Tongue (tissue), 2 donors: ENCODE measurements around the gene ADCY6. TPM values are rescaled to one million over a fixed set of nuclear protein-coding genes. Genes with fewer than 3 reads are reported as not detected.

Experiments
- DNase-seq: peaks from one replicate; pipeline ENCODE4 v3.0.0-alpha.2; 2015
- total RNA-seq: library from RNA; depleted of rRNA; stranded (reverse); fragments of >200 nt; gene quantifications from one replicate; pipeline ENCODE4 v1.2.3, GENCODE V29; 2014

Gene ADCY6
- total RNA-seq, result 45.7 TPM

DNA sequence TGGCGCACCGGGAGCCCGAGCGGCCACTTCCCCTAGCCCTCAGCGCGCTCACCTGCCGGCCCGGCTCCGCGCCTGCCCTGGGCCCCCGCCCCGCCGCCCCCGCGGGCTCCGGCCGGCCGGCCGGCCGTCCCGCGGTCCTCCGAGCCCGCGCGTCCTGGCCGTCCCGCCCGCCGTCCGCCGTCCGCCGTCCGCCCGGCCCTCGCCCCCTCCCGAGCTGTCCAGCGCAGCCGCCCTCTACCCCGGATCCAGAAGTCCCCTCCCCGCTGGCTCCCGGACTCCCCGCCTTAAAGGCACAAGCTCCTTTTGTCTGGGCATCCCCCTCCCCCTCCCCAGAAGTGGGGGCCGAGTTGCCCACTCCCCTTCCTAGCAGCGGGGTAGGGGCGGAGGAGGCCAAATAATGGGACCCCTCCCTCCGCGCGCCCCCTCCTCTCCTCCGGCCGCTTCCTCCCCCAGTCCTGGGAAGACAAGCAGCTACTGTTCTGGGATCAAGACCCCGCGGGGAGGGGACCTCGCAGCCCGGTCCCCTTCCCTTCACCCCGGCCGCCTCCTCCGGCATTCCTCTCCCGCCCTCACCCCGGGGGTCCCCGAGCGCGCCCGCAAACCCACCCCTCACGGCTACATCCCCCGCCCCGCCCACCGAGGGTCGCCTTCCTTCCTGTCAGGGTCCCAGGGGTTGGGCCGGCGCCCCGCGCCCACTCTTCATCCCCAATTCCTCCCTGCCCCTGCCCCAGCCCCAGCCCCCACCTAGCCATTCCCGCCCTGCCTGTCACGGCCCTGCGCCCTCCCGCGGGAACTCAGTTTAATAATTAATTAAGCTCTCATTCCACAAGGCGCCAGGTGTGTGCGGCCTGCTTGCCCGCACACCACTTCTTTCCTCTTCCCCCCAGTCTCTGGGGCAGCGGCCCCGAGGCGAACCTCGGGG, at the start of gene ADCY6:
Gene ADCY6 (minus strand): TSS at position 236 of the 922 bp plus-strand sequence. CDS start 5,655 bp downstream, outside the sequence.
- peak; percentile 90 for DNase-seq

DNA sequence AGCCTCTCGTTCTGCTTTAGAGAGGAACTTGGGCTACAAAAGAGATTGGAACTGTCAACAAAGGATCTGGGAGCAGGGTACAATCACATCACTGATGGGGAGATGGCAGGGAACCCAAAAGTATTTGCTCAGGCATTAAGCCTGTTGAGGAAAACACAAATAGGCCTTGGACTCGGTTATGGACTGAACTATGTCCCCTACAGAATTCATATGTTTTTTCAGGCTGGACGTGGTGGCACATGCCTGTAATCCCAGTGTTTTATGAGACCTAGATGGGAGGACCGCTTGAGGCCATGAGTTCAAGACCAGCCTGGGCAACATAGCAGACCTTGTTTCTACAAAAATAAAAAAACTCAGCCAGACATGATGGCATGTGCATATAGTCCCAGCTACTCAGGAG, 49.2 kb upstream of the ADCY6 start:
- no peak for DNase-seq

DNA sequence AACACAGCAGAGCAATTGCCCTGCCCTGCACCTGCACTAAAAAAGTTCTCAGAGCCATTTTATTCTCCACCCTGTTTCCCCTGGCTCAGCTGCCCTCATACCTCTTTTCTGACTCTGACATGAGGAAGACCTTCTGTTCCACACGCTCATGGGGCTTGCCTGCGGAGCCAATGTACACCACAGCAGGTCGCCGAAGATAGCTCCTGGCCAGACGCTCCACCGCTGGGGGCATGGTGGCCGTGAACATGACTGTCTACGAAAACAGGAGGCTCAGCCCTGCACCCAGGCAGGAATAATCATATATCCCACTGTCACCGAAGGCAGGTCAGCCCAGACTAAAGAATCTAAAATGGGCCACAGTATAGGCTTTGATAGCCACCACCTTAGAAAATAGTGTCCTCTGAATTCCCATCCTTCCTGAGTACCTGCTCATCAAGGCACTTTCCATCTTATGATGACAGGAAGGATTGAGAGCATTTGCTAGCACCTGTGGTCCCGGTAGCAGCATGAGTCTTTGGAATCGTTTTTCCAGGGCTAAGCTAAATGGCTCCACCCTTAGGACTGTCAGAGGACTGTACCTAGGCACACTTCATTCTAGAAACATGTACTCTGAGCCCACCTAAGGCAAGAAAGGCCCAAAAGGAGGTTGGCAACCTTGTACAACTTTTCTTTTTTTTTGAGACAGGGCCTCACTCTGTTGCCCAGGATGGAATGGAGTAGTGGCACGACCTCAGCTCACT, 43.6 kb upstream of the ADCY6 start:
- DNase-seq, result no peak

DNA sequence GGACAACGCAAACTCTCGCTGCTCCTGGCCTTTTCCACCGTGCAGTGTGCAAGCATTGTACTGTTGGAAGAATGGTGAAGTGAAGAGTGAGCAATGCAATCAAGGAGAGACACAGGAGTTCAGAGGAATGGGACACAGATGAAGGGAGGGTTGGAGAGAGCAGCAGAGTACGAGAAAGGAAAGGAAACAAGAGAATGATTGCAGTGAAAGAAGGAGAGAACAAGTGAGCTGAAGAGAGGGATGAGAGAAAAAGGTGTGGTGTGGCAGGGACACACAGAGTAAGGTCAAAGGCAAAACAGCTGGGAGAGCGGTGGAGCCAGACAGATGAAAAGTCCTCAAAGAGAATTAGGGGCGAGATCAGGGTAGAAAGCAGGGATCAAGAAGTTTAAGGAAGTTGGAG, 42.4 kb upstream of the ADCY6 start:
- DNase-seq, result no peak

DNA sequence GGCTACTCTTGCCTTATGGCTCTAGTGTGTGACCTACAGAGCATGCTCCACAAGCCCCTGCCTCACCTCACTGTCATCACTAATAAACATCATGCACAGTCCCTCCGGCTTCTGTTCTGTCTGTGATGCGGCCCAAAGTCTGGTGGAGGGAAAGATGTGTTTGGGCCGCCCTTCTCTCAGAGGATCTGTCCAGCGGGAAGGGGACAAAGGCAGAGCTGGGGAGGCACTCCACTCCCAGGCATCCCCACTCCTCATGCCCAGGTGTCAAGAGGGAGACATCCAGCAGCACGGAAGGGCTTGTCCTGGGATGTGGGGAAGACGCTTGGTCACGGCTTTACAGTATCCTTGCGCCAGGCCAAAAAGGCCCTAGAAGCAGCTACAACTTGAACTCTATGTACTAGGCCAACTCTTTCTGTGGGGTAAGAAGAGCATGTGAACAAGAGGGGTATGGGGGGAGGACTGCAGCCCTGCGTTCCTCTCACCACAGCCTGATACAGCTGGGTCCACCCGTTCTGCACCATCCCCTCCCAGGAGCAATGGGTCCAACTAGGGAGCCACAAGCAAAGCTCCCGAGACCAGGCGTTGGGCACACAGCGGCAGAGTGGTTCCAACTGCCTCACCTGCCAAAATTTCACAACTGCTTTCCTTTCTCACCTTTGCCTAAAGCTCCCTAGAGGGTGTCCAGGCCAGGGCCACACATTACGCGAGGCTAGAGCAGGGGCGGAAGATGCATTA, 40.1 kb upstream of the ADCY6 start:
- DNase-seq, result no peak

DNA sequence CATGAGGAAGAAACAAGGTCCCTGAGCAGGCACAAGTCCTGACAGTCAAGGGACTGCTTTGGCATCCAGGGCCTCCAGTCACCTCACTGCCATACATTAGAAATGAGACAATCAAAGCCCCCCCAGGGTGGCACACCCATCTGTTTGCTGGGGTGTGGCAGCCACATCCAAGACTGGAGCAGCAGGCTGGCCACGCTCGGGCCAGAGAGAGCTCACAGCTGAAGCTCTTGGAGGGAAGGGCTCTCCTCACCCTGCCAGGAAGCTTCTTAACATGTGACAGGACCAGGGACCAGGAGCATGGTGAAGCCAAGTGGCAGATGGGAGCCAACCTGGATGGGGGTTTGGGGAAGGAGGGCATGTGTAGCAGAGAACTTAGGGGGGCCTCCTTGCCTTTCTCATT, 39.4 kb upstream of the ADCY6 start:
- no peak for DNase-seq

DNA sequence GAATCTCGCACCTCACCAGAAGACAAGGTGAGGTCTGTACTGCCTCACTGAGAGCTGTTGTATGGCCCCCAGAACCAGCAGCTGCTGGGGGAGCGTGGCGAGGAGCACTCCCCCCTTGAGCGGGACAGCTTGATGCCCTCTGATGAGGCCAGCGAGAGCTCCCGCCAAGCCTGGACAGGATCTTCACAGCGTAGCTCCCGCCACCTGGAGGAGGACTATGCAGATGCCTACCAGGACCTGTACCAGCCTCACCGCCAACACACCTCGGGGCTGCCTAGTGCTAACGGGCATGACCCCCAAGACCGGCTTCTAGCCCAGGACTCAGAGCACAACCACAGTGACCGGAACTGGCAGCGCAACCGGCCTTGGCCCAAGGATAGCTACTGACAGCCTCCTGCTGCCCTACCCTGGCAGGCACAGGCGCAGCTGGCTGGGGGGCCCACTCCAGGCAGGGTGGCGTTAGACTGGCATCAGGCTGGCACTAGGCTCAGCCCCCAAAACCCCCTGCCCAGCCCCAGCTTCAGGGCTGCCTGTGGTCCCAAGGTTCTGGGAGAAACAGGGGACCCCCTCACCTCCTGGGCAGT, 38.7 kb upstream of the ADCY6 start:
- no peak for DNase-seq

DNA sequence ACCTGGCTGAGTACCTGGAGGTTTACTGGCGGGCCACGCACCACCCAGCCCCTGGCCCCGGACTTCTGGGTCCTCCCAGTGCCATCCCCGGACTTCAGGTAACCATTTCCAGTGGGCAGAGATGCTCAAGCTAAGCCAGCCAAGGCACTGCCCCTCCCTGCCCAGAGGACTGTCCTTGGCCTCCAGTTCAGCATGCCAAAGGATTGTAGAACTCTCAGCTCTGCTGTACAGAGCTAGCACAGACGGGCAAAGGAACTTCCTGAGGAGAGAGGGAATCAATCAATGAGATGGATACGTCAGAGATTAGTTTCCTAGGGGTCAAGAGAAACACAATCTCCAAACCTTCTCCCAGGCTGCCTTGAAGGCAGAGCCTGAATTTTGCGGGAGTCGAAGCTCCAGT, 38.1 kb upstream of the ADCY6 start:
- DNase-seq, result no peak

DNA sequence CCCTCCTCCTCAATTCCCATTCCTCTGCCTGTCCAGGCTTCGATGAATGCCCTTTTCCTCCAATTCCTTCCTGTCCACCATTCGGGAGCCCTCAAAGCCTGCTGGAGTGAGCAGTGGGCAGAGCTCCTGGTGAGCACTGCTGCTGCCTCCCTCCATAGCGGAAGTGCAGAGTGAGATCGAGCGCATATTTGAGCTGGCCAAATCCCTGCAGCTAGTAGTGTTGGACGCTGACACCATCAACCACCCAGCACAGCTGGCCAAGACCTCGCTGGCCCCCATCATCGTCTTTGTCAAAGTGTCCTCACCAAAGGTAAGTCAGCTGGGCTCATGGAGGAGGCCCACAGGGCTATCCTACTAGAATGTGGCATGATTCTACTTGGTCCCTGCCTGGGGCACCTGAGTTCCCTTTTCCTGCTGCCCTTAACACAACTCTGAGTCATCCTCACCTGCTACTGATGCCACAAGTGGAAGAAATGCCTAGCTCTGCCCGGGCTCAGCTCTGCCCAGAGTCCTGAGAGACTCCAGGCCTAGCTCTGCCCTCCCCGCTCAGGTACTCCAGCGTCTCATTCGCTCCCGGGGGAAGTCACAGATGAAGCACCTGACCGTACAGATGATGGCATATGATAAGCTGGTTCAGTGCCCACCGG, 37.4 kb upstream of the ADCY6 start:
- no peak for DNase-seq

DNA sequence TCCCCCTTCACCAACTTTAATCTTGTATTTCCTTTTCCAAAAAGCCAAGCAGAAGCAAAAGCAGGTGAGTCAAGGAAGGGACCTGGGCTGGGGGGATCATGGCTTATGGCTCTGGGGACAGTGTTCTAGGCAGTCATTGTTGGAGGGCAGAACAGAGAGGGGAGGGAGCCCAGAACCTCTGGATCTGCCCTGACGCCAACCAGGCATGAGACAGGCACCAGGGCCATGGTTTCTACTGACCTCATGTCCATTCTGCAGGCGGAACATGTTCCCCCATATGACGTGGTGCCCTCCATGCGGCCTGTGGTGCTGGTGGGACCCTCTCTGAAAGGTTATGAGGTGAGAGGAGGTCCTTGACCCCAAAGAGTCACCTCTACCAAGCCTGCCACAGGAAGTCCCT, 36.0 kb upstream of the ADCY6 start:
- no peak for DNase-seq

DNA sequence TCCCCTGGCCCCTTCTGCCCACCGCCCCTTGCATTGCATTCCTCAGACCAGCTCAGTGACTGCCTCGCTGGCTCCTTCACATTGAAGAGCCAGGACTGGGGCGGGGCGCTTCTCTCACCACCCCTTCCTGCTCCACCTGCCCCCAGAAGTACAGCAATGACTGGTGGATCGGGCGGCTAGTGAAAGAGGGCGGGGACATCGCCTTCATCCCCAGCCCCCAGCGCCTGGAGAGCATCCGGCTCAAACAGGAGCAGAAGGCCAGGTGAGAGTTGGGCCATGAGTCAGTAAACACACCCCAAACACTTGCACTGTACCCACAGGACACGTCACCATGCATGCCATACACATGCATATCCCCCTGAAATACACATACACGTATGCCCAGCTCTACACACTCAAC, 35.2 kb upstream of the ADCY6 start:
- no peak for DNase-seq

DNA sequence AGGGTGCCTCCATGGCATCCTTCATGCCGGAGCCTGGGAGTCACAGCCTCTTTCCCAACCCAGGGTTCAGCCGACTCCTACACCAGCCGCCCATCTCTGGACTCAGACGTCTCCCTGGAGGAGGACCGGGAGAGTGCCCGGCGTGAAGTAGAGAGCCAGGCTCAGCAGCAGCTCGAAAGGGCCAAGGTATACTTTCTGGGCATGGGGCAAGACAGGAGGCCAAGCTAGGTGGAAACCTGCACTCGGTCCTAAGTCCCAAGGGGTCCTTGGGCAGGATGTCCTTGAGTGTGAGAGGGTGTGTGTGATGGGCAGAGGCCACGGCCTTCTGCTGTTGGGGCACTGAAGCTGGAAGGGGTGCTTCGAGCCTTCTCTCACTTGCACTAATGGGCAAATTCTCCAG, 34.4 kb upstream of the ADCY6 start:
- DNase-seq, result no peak

DNA sequence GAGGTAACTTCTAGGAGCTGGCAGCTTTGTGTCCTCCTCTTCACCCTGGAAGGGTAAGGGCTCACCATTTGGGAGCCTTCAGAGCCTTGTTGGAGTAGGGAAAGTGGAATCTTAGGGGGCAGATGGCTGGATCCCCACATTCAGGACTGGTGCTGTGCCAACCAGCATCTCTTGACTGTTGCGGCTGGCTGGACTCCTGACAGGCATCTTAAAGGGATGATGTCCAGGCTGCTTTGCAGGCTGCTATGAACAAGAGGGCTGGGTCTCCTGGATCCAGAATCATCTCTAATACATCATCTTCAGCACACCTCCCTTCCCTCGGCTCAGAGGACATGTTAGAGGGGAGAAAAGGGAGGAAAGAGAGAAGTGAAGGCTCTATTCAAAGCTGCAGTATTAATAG, 33.8 kb upstream of the ADCY6 start:
- DNase-seq, result no peak

DNA sequence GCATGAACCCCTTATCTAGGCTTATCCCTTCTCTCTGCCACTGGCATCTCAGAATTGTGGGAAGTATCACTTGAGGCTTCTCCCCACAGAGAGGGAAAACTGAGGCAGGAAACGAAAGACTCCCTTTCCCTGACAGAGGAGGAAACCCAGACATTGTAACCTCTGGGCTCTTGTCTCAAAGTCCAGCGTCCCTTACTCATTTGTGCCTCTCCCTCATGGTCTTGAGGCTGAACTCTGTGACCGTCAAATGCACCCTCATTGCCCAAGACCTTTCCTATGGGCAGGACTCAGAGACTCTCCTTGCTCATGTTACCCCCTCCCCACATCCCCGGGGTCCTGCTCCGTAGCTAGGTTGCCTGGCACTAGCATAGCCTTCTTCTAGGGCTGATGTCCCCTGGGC, 33.2 kb upstream of the ADCY6 start:
- DNase-seq, result no peak

DNA sequence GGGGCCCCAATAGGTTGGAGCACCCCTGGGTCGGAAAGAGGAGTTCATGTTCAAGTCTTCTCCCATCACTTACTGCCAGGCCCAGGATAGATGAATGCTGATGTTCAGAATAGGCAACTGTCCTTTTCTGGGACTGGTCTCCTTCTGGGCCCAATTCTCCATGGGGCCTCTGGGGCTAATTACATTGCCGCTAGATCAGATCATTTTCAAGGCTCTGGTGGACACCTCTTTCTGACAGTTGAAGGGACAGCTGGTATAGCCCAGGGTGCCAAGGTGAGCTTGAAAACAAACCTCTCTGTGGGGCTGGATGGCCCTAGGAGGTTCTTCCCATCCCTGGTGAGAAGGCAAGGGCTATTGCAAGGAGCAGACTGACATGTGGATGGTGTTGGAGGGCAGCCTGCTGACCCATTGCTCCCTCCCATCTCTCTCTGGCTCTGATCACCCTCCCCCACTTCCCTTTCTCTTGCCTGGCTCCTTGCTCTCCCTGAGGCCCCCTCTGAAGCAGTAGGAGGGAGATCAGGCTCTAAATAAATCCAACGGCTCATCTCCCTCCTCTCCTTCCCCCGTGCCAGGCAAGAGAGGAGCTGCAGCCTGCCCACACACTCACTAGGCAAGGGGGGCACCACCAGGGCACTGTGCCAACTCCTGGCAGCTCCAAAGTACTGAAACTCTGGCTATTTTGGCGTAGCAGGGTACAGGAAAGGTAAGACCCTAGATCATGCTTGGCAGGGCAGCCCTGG, 31.3 kb upstream of the ADCY6 start:
- DNase-seq, result no peak

DNA sequence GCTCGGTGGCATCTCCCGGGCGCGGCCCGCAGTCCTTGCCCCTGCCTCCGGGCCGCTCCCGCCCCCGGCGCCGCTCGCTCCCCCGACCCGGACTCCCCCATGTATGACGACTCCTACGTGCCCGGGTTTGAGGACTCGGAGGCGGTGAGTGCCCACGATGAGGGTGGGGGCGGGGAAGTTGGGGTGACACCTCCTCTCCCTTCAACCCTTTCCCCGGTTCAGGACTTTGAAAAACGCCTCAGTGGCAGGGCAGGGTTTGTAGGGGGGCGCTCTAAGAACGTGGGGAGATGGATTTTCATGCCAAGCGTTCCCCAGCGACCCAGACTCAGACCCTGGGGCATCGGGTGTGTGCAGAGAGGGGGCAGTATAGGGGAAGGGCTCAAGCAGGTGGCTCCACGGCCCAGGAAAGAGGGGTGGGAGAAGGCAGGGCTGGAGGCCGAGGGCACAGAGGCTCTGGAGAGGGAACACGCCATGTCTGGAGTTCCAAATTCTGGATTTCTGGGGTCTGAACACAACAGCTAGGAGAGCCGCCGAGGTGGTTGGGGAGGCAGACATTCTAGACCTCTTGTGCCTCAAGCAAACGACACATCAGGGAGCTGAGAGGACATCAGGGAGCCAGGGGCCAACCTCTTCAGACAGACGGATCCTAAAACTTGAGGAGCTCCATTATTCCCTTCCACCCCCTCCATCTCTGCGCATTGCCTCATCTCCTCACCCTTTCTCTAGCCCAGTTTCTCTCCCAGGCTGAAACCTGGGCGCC, 30.1 kb upstream of the ADCY6 start:
- DNase-seq, result no peak

DNA sequence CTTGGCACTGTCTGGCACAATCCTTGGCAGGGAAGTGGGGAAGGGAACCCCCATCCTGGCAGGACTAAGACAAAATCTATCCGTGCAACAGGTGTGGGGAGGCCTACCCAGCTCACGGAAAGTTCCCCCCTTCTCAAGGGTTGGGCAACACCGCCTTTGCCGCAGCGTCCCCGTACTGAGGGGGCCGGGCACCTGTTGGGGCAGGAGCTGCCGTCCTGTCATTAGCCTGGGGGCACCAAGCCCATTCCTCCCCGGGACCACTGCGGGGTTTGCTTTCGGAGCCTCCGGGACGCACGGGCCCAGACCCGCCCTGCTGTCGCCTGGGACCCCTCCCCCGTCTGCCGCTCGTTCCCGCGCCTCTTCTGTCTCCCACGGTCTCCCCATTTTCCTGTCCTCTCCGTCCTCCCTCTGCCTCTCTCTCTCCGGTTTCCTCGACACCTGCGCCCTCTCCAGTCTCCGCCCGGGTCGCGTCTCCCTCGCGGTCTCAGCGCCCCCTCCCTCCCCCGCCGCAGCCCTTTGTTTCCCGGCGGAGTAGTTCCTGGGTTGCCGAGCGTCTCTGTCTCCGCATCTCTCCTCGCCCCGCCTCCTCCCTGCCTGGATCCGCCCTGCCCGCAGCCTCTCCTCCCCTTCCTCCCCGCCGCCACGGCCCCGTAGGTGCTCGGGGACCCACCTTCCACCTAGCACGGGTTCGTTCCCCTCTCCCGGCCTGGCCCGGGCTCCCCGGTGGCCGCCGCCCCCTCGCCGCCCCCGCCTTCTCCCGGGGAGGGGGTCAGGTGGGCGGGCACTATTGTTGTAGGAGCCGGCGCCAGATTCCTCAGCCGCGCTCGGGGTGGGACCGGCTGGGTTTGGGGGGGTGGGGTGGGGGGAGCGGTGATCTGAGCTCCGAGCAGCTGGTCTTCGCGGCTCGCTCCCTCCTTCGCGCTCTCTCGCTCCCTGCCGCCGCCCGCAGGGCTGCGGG, 29.3 kb upstream of the ADCY6 start, which contains the start of gene CACNB3:
Gene CACNB3 (plus strand): TSS at position 624 of the 958 bp plus-strand sequence. CDS start 434 bp downstream, outside the sequence.
- DNase-seq, result peak; percentile 79

DNA sequence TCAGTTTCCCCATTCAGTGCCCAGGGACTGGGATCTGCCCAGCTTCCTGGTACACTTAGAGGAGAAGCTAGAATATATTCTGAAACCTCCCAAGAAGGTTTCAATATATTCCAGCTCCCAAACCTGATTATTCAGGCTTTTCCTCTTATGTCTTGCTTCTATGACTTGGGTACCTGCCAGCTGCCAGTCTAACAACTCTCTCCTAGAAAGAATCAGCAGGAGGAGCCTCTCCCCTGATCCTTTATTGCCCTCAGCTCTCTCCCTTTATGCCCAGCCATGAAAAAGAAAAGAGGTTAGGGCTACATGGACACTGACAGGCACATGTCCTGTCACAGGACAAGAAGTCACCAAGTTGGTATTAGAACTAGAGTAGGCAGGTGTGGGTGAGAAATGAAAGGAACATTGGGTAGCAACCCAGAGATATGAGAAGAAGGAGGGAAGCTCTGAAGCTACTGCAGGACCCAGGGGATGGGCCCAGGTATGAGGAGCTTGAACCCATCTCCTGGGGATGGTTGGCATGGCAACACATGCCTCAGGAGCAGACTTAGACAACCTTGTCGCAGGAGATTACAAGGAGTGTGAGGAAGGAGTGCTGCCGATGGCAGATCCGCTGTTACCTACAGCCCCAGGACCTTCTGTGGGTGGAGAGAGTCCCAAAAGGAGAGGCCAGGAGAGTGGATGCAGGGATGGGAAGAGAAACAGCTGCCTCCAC, 27.4 kb upstream of the ADCY6 start:
- peak; percentile 43 for DNase-seq
